SK-N-SH treated with all-trans-retinoic acid at 6 μM for 48 hours (cell line): Measurements from ENCODE around the gene SYTL3.

Source experiments
- ATAC-seq: fragments of 200-7000 bp; cut with Tn5 transposase; 3 replicates; pipeline ENCODE4 v1.9.1; 2020; ENCODE audit warnings: mild to moderate bottlenecking, moderate library complexity
- ARNTL ChIP-seq: fragments of 450-650 bp; formaldehyde crosslinking; IDR thresholded peaks from 2 replicates; pipeline ENCODE4 v1.5.0; 2020; ENCODE audit warnings: low read depth, mild to moderate bottlenecking, moderate library complexity, borderline replicate concordance
- CSDC2 ChIP-seq: fragments of 250-450 bp; sonication (Bioruptor Pico); IDR thresholded peaks from 2 replicates; pipeline ENCODE4 v1.5.0; 2020; ENCODE audit warnings: mild to moderate bottlenecking, moderate library complexity
- ESRRG ChIP-seq: fragments of 250-450 bp; sonication (Bioruptor Pico); IDR thresholded peaks from 2 replicates; pipeline ENCODE4 v1.6.1; 2021; ENCODE audit warnings: mild to moderate bottlenecking
- GLIS3 ChIP-seq: fragments of 250-450 bp; sonication (Bioruptor Pico); IDR thresholded peaks from 2 replicates; pipeline ENCODE4 v1.5.0; 2020; ENCODE audit warnings: mild to moderate bottlenecking, moderate library complexity
- ISL1 ChIP-seq: fragments of 250-450 bp; sonication (Bioruptor Pico); IDR thresholded peaks from 2 replicates; pipeline ENCODE4 v2.1.2; 2022; ENCODE audit warnings: mild to moderate bottlenecking, moderate library complexity
- PPARA ChIP-seq: fragments of 250-450 bp; sonication (Bioruptor Pico); IDR thresholded peaks from 2 replicates; pipeline ENCODE4 v1.5.0; 2020; ENCODE audit warnings: mild to moderate bottlenecking, borderline replicate concordance
- RARB ChIP-seq: fragments of 250-450 bp; sonication (Bioruptor Pico); IDR thresholded peaks from 2 replicates; pipeline ENCODE4 v1.8.0; 2021; ENCODE audit warnings: mild to moderate bottlenecking, moderate library complexity
- SNAI2 ChIP-seq: fragments of 250-450 bp; sonication (Bioruptor Pico); IDR thresholded peaks from 2 replicates; pipeline ENCODE4 v1.5.0; 2020; ENCODE audit warnings: mild to moderate bottlenecking, moderate library complexity
- TCF4 ChIP-seq: fragments of 250-450 bp; sonication (Bioruptor Pico); IDR thresholded peaks from 2 replicates; pipeline ENCODE4 v1.8.0; 2021; ENCODE audit warnings: mild to moderate bottlenecking, moderate library complexity, borderline replicate concordance
- TOX ChIP-seq: fragments of 250-450 bp; sonication (Bioruptor Pico); IDR thresholded peaks from 2 replicates; pipeline ENCODE4 v1.8.0; 2021; ENCODE audit warnings: mild to moderate bottlenecking, moderate library complexity, borderline replicate concordance
- ZC3H10 ChIP-seq: fragments of 250-450 bp; sonication (Bioruptor Pico); IDR thresholded peaks from 2 replicates; pipeline ENCODE4 v1.5.1; 2021; ENCODE audit warnings: mild to moderate bottlenecking, moderate library complexity
- ZFP30 ChIP-seq: fragments of 450-650 bp; formaldehyde crosslinking; IDR thresholded peaks from 2 replicates; pipeline ENCODE4 v1.5.0; 2022; ENCODE audit warnings: mild to moderate bottlenecking, moderate library complexity
- ZNF565 ChIP-seq: fragments of 450-650 bp; formaldehyde crosslinking; conservative IDR thresholded peaks from 2 replicates; pipeline ENCODE4 v1.5.0; 2020; ENCODE audit warnings: low read depth, mild to moderate bottlenecking, moderate library complexity
- ZNF70 ChIP-seq: fragments of 450-650 bp; formaldehyde crosslinking; IDR thresholded peaks from 2 replicates; pipeline ENCODE4 v1.5.0; 2020; ENCODE audit warnings: mild to moderate bottlenecking, moderate library complexity
- ZNF8 ChIP-seq: fragments of 450-650 bp; formaldehyde crosslinking; IDR thresholded peaks from 2 replicates; pipeline ENCODE4 v1.5.0; 2020; ENCODE audit warnings: mild to moderate bottlenecking, moderate library complexity
- TF ChIP-seq, protein P1 (sequence below): fragments of 250-450 bp; sonication (Bioruptor Pico); IDR thresholded peaks from 2 replicates; pipeline ENCODE4 v1.8.0; 2020; ENCODE audit warnings: mild to moderate bottlenecking, moderate library complexity, borderline replicate concordance
- TF ChIP-seq, protein P2 (sequence below): fragments of 250-450 bp; sonication (Bioruptor Pico); IDR thresholded peaks from 2 replicates; pipeline ENCODE4 v1.8.0; 2021; ENCODE audit warnings: low read depth, mild to moderate bottlenecking, moderate library complexity, borderline replicate concordance
- TF ChIP-seq, protein P3 (sequence below): fragments of 250-450 bp; sonication (Bioruptor Pico); IDR thresholded peaks from 2 replicates; pipeline ENCODE4 v1.5.1; 2021; ENCODE audit warnings: mild to moderate bottlenecking, moderate library complexity
- TF ChIP-seq, protein P4 (sequence below): fragments of 250-450 bp; sonication (Bioruptor Pico); IDR thresholded peaks from 2 replicates; pipeline ENCODE4 v1.5.1; 2020; ENCODE audit warnings: low read depth, mild to moderate bottlenecking, moderate library complexity
- TF ChIP-seq, protein P5 (sequence below): fragments of 250-450 bp; sonication (Bioruptor Pico); IDR thresholded peaks from 2 replicates; pipeline ENCODE4 v1.5.0; 2020; ENCODE audit warnings: mild to moderate bottlenecking, moderate library complexity

SYTL3 gene

DNA sequence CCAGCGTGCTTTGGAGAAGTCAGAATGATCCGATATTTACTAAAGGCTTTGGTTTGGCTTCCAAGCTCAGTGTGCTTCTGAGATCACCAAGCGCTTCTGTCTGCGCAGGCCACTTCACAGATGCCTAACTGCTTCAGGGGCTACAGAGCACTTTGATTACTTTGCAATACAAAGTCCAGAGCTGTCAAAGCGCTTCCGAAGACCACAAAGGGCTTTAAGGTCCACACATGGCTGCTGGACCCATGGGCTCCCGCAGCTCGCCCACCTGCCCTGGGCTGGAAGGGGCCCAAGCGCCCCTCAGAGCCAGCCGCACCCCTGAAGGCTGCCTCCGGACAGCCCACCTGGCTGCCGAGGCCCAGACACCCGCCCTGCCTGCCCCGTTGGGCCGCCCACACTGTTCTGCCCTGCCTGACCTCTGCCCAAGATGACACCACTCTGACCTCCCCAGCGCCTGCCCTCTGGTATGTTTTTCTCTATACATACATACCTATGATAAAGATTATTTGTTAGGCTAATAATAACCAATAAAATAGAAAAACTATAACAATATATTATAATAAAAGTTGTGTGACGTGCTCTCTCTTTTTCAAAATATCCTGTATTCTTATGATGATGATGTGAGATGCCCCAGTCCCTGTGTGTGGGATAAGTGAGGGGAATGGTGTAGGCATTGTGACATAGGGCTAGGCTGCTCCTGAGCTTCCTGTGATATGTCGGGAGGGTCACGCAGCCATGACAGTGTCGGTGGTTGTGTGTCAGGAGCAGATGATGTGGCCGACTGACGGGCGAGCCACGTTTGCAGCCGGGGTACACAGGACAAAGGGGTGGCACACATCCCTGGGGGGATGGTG lies 27.9 kb upstream of the SYTL3 start:
- TF ChIP-seq, protein P1, sequence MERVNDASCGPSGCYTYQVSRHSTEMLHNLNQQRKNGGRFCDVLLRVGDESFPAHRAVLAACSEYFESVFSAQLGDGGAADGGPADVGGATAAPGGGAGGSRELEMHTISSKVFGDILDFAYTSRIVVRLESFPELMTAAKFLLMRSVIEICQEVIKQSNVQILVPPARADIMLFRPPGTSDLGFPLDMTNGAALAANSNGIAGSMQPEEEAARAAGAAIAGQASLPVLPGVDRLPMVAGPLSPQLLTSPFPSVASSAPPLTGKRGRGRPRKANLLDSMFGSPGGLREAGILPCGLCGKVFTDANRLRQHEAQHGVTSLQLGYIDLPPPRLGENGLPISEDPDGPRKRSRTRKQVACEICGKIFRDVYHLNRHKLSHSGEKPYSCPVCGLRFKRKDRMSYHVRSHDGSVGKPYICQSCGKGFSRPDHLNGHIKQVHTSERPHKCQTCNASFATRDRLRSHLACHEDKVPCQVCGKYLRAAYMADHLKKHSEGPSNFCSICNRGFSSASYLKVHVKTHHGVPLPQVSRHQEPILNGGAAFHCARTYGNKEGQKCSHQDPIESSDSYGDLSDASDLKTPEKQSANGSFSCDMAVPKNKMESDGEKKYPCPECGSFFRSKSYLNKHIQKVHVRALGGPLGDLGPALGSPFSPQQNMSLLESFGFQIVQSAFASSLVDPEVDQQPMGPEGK (CRISPR knock-in tag), result no peak
- no peak for TF ChIP-seq ESRRG (CRISPR knock-in tag)
- TF ChIP-seq, protein P2, sequence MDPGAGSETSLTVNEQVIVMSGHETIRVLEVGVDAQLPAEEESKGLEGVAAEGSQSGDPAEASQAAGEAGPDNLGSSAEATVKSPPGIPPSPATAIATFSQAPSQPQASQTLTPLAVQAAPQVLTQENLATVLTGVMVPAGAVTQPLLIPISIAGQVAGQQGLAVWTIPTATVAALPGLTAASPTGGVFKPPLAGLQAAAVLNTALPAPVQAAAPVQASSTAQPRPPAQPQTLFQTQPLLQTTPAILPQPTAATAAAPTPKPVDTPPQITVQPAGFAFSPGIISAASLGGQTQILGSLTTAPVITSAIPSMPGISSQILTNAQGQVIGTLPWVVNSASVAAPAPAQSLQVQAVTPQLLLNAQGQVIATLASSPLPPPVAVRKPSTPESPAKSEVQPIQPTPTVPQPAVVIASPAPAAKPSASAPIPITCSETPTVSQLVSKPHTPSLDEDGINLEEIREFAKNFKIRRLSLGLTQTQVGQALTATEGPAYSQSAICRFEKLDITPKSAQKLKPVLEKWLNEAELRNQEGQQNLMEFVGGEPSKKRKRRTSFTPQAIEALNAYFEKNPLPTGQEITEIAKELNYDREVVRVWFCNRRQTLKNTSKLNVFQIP (CRISPR knock-in tag), result no peak
- no peak for TF ChIP-seq RARB (CRISPR knock-in tag)
- TF ChIP-seq, protein P3, sequence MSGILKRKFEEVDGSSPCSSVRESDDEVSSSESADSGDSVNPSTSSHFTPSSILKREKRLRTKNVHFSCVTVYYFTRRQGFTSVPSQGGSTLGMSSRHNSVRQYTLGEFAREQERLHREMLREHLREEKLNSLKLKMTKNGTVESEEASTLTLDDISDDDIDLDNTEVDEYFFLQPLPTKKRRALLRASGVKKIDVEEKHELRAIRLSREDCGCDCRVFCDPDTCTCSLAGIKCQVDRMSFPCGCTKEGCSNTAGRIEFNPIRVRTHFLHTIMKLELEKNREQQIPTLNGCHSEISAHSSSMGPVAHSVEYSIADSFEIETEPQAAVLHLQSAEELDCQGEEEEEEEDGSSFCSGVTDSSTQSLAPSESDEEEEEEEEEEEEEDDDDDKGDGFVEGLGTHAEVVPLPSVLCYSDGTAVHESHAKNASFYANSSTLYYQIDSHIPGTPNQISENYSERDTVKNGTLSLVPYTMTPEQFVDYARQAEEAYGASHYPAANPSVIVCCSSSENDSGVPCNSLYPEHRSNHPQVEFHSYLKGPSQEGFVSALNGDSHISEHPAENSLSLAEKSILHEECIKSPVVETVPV (CRISPR knock-in tag), result no peak
- TF ChIP-seq CSDC2 (CRISPR knock-in tag), result no peak
- no peak for TF ChIP-seq PPARA
- TF ChIP-seq TCF4 (CRISPR knock-in tag), result peak; percentile 68; the same call in 1 of the 2 replicates
- TF ChIP-seq, all 23 proteins: peak for 1
- ATAC-seq, result peak; percentile 59

DNA sequence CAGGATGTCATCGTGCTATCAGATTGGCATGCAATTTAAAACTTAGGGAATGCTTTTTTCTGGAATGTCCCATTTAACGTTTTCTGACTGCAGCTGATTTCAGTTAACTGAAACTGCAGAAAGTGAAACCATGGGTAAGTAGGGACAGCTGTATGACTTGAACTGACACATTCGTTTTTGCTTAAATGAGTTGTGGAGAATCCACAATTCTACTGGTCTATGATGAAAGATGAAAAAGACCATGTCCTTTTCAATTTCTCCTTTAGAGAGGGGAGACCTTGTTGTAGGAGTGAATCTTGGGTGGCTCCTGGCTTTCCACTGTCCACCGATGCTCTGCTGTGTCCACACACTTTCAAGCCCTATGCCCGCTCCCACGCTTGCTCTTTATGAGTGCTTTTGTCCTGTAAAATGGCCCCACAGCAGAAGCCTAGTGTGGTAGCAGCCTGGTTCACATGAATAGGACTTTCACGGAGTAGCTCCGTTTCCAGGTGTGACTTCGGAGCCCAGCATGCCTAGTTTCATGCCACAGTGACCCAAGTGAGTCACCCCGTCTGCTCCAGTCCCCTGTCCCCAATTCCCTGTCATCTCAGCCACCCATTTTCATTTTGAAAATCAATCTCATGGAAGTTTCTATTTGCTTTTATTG lies 27.2 kb upstream of the SYTL3 start:
- TF ChIP-seq, protein P4, sequence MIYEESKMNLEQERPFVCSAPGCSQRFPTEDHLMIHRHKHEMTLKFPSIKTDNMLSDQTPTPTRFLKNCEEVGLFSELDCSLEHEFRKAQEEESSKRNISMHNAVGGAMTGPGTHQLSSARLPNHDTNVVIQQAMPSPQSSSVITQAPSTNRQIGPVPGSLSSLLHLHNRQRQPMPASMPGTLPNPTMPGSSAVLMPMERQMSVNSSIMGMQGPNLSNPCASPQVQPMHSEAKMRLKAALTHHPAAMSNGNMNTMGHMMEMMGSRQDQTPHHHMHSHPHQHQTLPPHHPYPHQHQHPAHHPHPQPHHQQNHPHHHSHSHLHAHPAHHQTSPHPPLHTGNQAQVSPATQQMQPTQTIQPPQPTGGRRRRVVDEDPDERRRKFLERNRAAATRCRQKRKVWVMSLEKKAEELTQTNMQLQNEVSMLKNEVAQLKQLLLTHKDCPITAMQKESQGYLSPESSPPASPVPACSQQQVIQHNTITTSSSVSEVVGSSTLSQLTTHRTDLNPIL (CRISPR knock-in tag), result no peak
- TF ChIP-seq ESRRG (CRISPR knock-in tag) (no peak), TOX (CRISPR knock-in tag) (no peak), RARB (CRISPR knock-in tag) (no peak), ISL1 (CRISPR knock-in tag) (no peak), ZNF70 (CRISPR knock-in tag) (no peak), ZNF565 (CRISPR knock-in tag) (no peak), PPARA (no peak), ZFP30 (no peak), ZNF8 (CRISPR knock-in tag) (no peak), GLIS3 (CRISPR knock-in tag) (no peak), SNAI2 (CRISPR knock-in tag) (no peak), ARNTL (CRISPR knock-in tag) (no peak), ZC3H10 (CRISPR knock-in tag) (no peak), CSDC2 (CRISPR knock-in tag) (no peak)
- TF ChIP-seq, protein P3 (CRISPR knock-in tag), result no peak
- TF ChIP-seq, protein P2 (CRISPR knock-in tag), result no peak
- TF ChIP-seq, protein P5, sequence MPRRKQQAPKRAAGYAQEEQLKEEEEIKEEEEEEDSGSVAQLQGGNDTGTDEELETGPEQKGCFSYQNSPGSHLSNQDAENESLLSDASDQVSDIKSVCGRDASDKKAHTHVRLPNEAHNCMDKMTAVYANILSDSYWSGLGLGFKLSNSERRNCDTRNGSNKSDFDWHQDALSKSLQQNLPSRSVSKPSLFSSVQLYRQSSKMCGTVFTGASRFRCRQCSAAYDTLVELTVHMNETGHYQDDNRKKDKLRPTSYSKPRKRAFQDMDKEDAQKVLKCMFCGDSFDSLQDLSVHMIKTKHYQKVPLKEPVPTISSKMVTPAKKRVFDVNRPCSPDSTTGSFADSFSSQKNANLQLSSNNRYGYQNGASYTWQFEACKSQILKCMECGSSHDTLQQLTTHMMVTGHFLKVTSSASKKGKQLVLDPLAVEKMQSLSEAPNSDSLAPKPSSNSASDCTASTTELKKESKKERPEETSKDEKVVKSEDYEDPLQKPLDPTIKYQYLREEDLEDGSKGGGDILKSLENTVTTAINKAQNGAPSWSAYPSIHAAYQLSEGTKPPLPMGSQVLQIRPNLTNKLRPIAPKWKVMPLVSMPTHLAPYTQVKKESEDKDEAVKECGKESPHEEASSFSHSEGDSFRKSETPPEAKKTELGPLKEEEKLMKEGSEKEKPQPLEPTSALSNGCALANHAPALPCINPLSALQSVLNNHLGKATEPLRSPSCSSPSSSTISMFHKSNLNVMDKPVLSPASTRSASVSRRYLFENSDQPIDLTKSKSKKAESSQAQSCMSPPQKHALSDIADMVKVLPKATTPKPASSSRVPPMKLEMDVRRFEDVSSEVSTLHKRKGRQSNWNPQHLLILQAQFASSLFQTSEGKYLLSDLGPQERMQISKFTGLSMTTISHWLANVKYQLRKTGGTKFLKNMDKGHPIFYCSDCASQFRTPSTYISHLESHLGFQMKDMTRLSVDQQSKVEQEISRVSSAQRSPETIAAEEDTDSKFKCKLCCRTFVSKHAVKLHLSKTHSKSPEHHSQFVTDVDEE (CRISPR knock-in tag), result no peak
- TF ChIP-seq, protein P1 (CRISPR knock-in tag), result no peak
- no peak for ATAC-seq
